H54 (cell line): ENCODE results near the gene ANAPC15.
"Not testable (repeated sequence)": the region's sequence is repeated elsewhere in the genome, so short reads cannot be mapped to it uniquely, and the experiment has no call there.

Source experiments
- DNase-seq: peaks from one replicate; pipeline ENCODE4 v3.0.0; 2011; ENCODE audit warnings: low spot score, mixed read lengths; ENCODE audit not compliant: insufficient read length
- FAIRE-seq: peaks from 3 replicates; lab custom pipeline; 2011; peaks lifted over from hg19 to GRCh38; lab: Jason Lieb, UNC
- POLR2A ChIP-seq: IDR thresholded peaks from 2 replicates; pipeline ENCODE4 v1.6.1; 2011; ENCODE audit warnings: low read depth, mild to moderate bottlenecking, low read length

The ANAPC15 gene

GRCh38 chr11:72138821-72139390 is 26.4 kb upstream of the ANAPC15 start:
- no peak for TF ChIP-seq POLR2A
- DNase-seq (no peak), FAIRE-seq (no peak)

- no peak for TF ChIP-seq POLR2A
- DNase-seq (no peak), FAIRE-seq (no peak)
These were observed 24.3 kb upstream of the ANAPC15 start for GRCh38 chr11:72136684-72137262.

GRCh38 chr11:72135891-72136683 is 23.6 kb upstream of the ANAPC15 start:
- no peak for TF ChIP-seq POLR2A
- FAIRE-seq: no peak
- no peak for DNase-seq

- DNase-seq, FAIRE-seq: not testable (repeated sequence)
These were observed 23.0 kb upstream of the ANAPC15 start, which contains the start of gene FOLR3 for GRCh38 chr11:72135473-72135872. Gene FOLR3, plus strand, starts transcription at chr11:72135725. Its CDS starts 228 bp downstream, at chr11:72135953.

GRCh38 chr11:72132646-72133045 is 20.2 kb upstream of the ANAPC15 start:
- TF ChIP-seq POLR2A: no peak
- no peak for DNase-seq
- FAIRE-seq: no peak

- no peak for TF ChIP-seq POLR2A
- DNase-seq: no peak
- no peak for FAIRE-seq
These were observed 16.9 kb upstream of the ANAPC15 start for GRCh38 chr11:72129381-72129780.

GRCh38 chr11:72127923-72128322 is 15.4 kb upstream of the ANAPC15 start:
- FAIRE-seq (no peak), DNase-seq (no peak)
- no peak for TF ChIP-seq POLR2A

- DNase-seq: no peak
- no peak for TF ChIP-seq POLR2A
- no peak for FAIRE-seq
These were observed 13.5 kb upstream of the ANAPC15 start for GRCh38 chr11:72125956-72126355.

- DNase-seq: no peak
- TF ChIP-seq POLR2A: no peak
- FAIRE-seq: no peak
These were observed 11.6 kb upstream of the ANAPC15 start for GRCh38 chr11:72124046-72124445.

GRCh38 chr11:72123117-72123653 is 10.7 kb upstream of the ANAPC15 start:
- FAIRE-seq (no peak), DNase-seq (no peak)
- TF ChIP-seq POLR2A: no peak

GRCh38 chr11:72122607-72123006 is 10.1 kb upstream of the ANAPC15 start:
- TF ChIP-seq POLR2A: no peak
- FAIRE-seq (no peak), DNase-seq (no peak)

- TF ChIP-seq POLR2A: no peak
- no peak for FAIRE-seq
These were observed 8.4 kb upstream of the ANAPC15 start for GRCh38 chr11:72120930-72121329.

GRCh38 chr11:72119198-72119597 is 6.7 kb upstream of the ANAPC15 start:
- DNase-seq (no peak), FAIRE-seq (no peak)
- TF ChIP-seq POLR2A: no peak

More at GRCh38 chr11:72120930-72121329, 8.4 kb upstream of the ANAPC15 start:
- DNase-seq: no peak
